ENCODE measurements around the gene GPC2. TPM values are rescaled to one million over a fixed set of nuclear protein-coding genes. Genes with fewer than 3 reads are reported as not detected.
A peak's percentile ranks its signal among the peaks of the same experiment; 100 is the strongest.

GPC2 gene
- total RNA-seq, 2 donors from 2014 or later: 1.8 to 5.0 TPM

GRCh38 chr7:100170101-100170897 lies 6.9 kb downstream of the GPC2 start:
- Histone ChIP-seq H3K27me3 (replicated peaks; ENCODE audit: insufficient read depth) (no peaks in the 10 kb centered on the region), H3K36me3 (no peaks in the 10 kb centered on the region), H3K9me3 (no peaks in the 10 kb centered on the region), H3K4me1 (ENCODE audit: control insufficient read depth in 1 of 2, low read depth in 2 of 2) (peaks cover 10 to 32% of the 10 kb centered on the region in 2 donors), H3K4me3 (no peak overlapping the region), H3K27ac (no peak overlapping the region)
- ATAC-seq (ENCODE audit: insufficient number of reproducible peaks, low FRiP score, low read depth) (no peak), DNase-seq (ENCODE audit: low spot score) (no peak)
- no peak for TF ChIP-seq CTCF (IDR thresholded peaks at IDR 0.05)

GRCh38 chr7:100169147-100169850 lies 7.9 kb downstream of the GPC2 start:
- DNase-seq (ENCODE audit: low spot score): no peak
- H3K27ac ChIP-seq: peak overlapping the region in 1 of 2 donors; percentile 64

GRCh38 chr7:100167912-100168323 lies 9.3 kb downstream of the GPC2 start:
- H3K9me3 ChIP-seq: no peaks in the 10 kb centered on the region
- ATAC-seq (ENCODE audit: insufficient number of reproducible peaks, low FRiP score, low read depth) (no peak), DNase-seq (ENCODE audit: low spot score) (no peak)
- H3K4me1 ChIP-seq (ENCODE audit: control insufficient read depth in 1 of 2, low read depth in 2 of 2): peaks cover 10 to 32% of the 10 kb centered on the region in 2 donors
- no peaks in the 10 kb centered on the region for H3K27me3 ChIP-seq (replicated peaks; ENCODE audit: insufficient read depth)
- peak overlapping the region; percentile 19 to 64 for H3K27ac ChIP-seq
- no peak for TF ChIP-seq CTCF (IDR thresholded peaks at IDR 0.05)
- H3K36me3 ChIP-seq: no peaks in the 10 kb centered on the region
- peak overlapping the region; percentile 84 for H3K4me3 ChIP-seq

More at GRCh38 chr7:100169147-100169850, 7.9 kb downstream of the GPC2 start:
- ATAC-seq (ENCODE audit: insufficient number of reproducible peaks, low FRiP score, low read depth): no peak
- Histone ChIP-seq H3K4me1 (ENCODE audit: control insufficient read depth in 1 of 2, low read depth in 2 of 2) (peaks cover 10 to 32% of the 10 kb centered on the region in 2 donors), H3K27me3 (replicated peaks; ENCODE audit: insufficient read depth) (no peaks in the 10 kb centered on the region), H3K9me3 (no peaks in the 10 kb centered on the region), H3K36me3 (no peaks in the 10 kb centered on the region), H3K4me3 (peak overlapping the region; percentile 84)
- TF ChIP-seq CTCF (IDR thresholded peaks at IDR 0.05): no peak

GRCh38 chr7:100166970-100167911 lies 9.9 kb downstream of the GPC2 start:
- Histone ChIP-seq H3K9me3 (no peaks in the 10 kb centered on the region), H3K27me3 (replicated peaks; ENCODE audit: insufficient read depth) (no peaks in the 10 kb centered on the region), H3K4me1 (ENCODE audit: control insufficient read depth in 1 of 2, low read depth in 2 of 2) (peaks cover 10 to 32% of the 10 kb centered on the region in 2 donors), H3K4me3 (peak overlapping the region; percentile 84), H3K27ac (peak overlapping the region; percentile 19 to 64), H3K36me3 (no peaks in the 10 kb centered on the region)
- no peak for ATAC-seq (ENCODE audit: insufficient number of reproducible peaks, low FRiP score, low read depth)
- no peak for TF ChIP-seq CTCF (IDR thresholded peaks at IDR 0.05)
- DNase-seq (ENCODE audit: low spot score): no peak
